ENCODE data around the gene TMEM134. TPM values are rescaled to one million over a fixed set of nuclear protein-coding genes. Genes with fewer than 3 reads are reported as not detected.

The TMEM134 gene
- total and polyA plus RNA-seq, 2 donors (not counting 3 experiments of a cell fraction or from before 2014, with no cell fraction given): 33.4 to 207 TPM

GRCh38 chr11:67420646-67421429 lies 48.2 kb downstream of the TMEM134 start:
- peak overlapping the region; percentile 56 for H3K9ac ChIP-seq (replicated peaks; ENCODE audit: extremely low read depth, insufficient read depth, low read length)
- DNase-seq (ENCODE audit: low read depth, low spot score) (peak; percentile 92), FAIRE-seq (peak; percentile 82)
- peak overlapping the region; percentile 51 for H3K27ac ChIP-seq (ENCODE audit: insufficient read depth, low read depth, low read length)
- H2AFZ ChIP-seq (ENCODE audit: low read depth, low read length): peak overlapping the region; percentile 87
- POLR2A ChIA-PET: interaction anchor here (0.7 to 1.0 kb wide), 2 partner anchors 19 to 51 kb away, joined by 4 to 8 read pairs; partner anchors contain the start of gene PPP1CA
- H3K4me1 ChIP-seq (ENCODE audit: control insufficient read depth, extremely low read depth, insufficient read depth, low read length): peaks cover 4% of the 10 kb centered on the region
- BruUV-seq (replicated peaks): no TSS peak
- no peaks in the 10 kb centered on the region for H4K20me1 ChIP-seq (replicated peaks; ENCODE audit: control insufficient read depth, extremely low read depth, insufficient read depth, low read length)
- dilution Hi-C loops (cut with MboI; ENCODE audit: extremely low pct_ligation_motif_present, low sequenced_read_pairs): no loop called here
- TF ChIP-seq CTCF (IDR thresholded peaks at IDR 0.05; ENCODE audit: extremely low read depth in 1 of 2, insufficient read depth in 1 of 2, low read depth in 1 of 2, low read length in 2 of 2): no peak
- no peak for TF ChIP-seq MAX (IDR thresholded peaks at IDR 0.05; ENCODE audit: insufficient read depth, insufficient read length)
- TF ChIP-seq POLR2A (IDR thresholded peaks at IDR 0.05; ENCODE audit: low read depth, low read length): peak; percentile 66
- TF ChIP-seq EZH2 (IDR thresholded peaks at IDR 0.05; ENCODE audit: borderline replicate concordance, low read depth, low read length, severe bottlenecking): no peak
- peak; percentile 72 for TF ChIP-seq POLR2AphosphoS5 (IDR thresholded peaks at IDR 0.05; ENCODE audit: insufficient read depth, low read depth, low read length)
- no peak for TF ChIP-seq GATA2 (IDR thresholded peaks at IDR 0.05; ENCODE audit: insufficient read depth, insufficient read length, low read depth, low read length)
- no peak for TF ChIP-seq JUN (IDR thresholded peaks at IDR 0.05; ENCODE audit: borderline replicate concordance, insufficient read depth, insufficient read length, low read depth)
- TF ChIP-seq MYC (IDR thresholded peaks at IDR 0.05; ENCODE audit: low read depth, low read length): no peak
- TF ChIP-seq FOS (IDR thresholded peaks at IDR 0.05; ENCODE audit: borderline replicate concordance, insufficient read depth, low read length): no peak
- no peaks in the 10 kb centered on the region for H3K36me3 ChIP-seq (ENCODE audit: control insufficient read depth in 2 of 2, extremely low read depth in 1 of 2, insufficient read depth in 2 of 2, low read length in 2 of 2)
- H3K4me3 ChIP-seq (replicated peaks in 1 of 3; ENCODE audit: insufficient read depth in 1 of 3, low read depth in 1 of 3, low read length in 3 of 3): peak overlapping the region in 2 of 3 experiments; percentile 37 to 56
- no peaks in the 10 kb centered on the region for H3K79me2 ChIP-seq (ENCODE audit: control insufficient read depth, insufficient read depth, low read length)
- intact Hi-C loops (cut with micrococcal nuclease): loop anchor here (1.0 to 2.0 kb wide), 2 partner anchors 19 to 44 kb away; no protein-coding TSS in a partner anchor
- no peaks in the 10 kb centered on the region for H3K9me3 ChIP-seq (replicated peaks; ENCODE audit: control insufficient read depth, insufficient read depth, low read length)
- peaks cover 0 to 4% of the 10 kb centered on the region in 2 experiments for H3K27me3 ChIP-seq (ENCODE audit: control insufficient read depth in 2 of 2, insufficient read depth in 2 of 2, low read length in 2 of 2)
- no peaks in the 10 kb centered on the region for H3K9me1 ChIP-seq (replicated peaks; ENCODE audit: control insufficient read depth, extremely low read depth, insufficient read depth, low read length)
- CTCF ChIA-PET: interaction anchor here (0.9 to 2.7 kb wide), 4 partner anchors 14 to 31 kb away, joined by 3 to 19 read pairs (median 4); partner anchors contain the start of genes PPP1CA and TBC1D10C
- peak overlapping the region; percentile 82 for H3K4me2 ChIP-seq (ENCODE audit: insufficient read depth, low read length)
